MM.1S (cell line): Measurements from ENCODE around the gene FBXW2.

Source experiments
- DNase-seq: peaks from one replicate; pipeline ENCODE4 v3.0.0-alpha.2; 2015
- H2AFZ ChIP-seq: fragments of 300-600 bp; sonication (generic); 2 replicates; pipeline ENCODE4 v1.6.0; 2016; ENCODE audit warnings: antibody characterized with exemption, low read length
- H3F3A ChIP-seq: fragments of 300-600 bp; sonication (generic); 2 replicates; pipeline ENCODE4 v1.6.1; 2016; ENCODE audit warnings: mild to moderate bottlenecking, antibody characterized with exemption, low read length, moderate library complexity, mixed read lengths; ENCODE audit not compliant: insufficient read depth
- H3K27ac ChIP-seq: fragments of 300-600 bp; sonication (generic); 2 replicates; pipeline ENCODE4 v1.5.1; 2016; ENCODE audit warnings: mild to moderate bottlenecking, low read length
- H3K27me3 ChIP-seq: fragments of 300-600 bp; sonication (generic); replicated peaks from 2 replicates; pipeline ENCODE4 v1.6.0; 2016; ENCODE audit warnings: low read length; ENCODE audit not compliant: insufficient read depth
- H3K36me3 ChIP-seq: fragments of 300-600 bp; sonication (generic); replicated peaks from 2 replicates; pipeline ENCODE4 v1.6.1; 2016; ENCODE audit warnings: mild to moderate bottlenecking, low read length, mixed read lengths; ENCODE audit not compliant: insufficient read depth
- H3K4me1 ChIP-seq: fragments of 300-600 bp; sonication (generic); 2 replicates; pipeline ENCODE4 v1.6.1; 2016; ENCODE audit warnings: low read length, mixed read lengths
- H3K4me2 ChIP-seq: fragments of 300-600 bp; sonication (generic); 2 replicates; pipeline ENCODE4 v1.6.0; 2016; ENCODE audit warnings: low read depth, low read length
- H3K4me3 ChIP-seq: fragments of 300-600 bp; sonication (generic); 2 replicates; pipeline ENCODE4 v1.5.1; 2016; ENCODE audit warnings: low read length, mixed read lengths
- H3K79me2 ChIP-seq: fragments of 300-600 bp; sonication (generic); 2 replicates; pipeline ENCODE4 v1.6.1; 2016; ENCODE audit warnings: mixed run types, low read length, mixed read lengths
- H3K9ac ChIP-seq: fragments of 300-600 bp; sonication (generic); 2 replicates; pipeline ENCODE4 v1.6.1; 2016; ENCODE audit warnings: low read length, mixed read lengths
- H3K9me2 ChIP-seq: fragments of 300-600 bp; sonication (generic); replicated peaks from 2 replicates; pipeline ENCODE4 v1.6.1; 2016; ENCODE audit warnings: mild to moderate bottlenecking, low read length, mixed read lengths; ENCODE audit not compliant: insufficient read depth
- H3K9me3 ChIP-seq: fragments of 300-600 bp; sonication (generic); replicated peaks from 2 replicates; pipeline ENCODE4 v1.6.1; 2016; ENCODE audit warnings: mild to moderate bottlenecking, low read length, mixed read lengths; ENCODE audit not compliant: insufficient read depth
- H4K20me1 ChIP-seq: fragments of 300-600 bp; sonication (generic); 2 replicates; pipeline ENCODE4 v1.6.1; 2016; ENCODE audit warnings: mild to moderate bottlenecking, low read length, moderate library complexity, mixed read lengths; ENCODE audit not compliant: insufficient read depth
- CTCF ChIP-seq: fragments of 300-600 bp; sonication (generic); IDR thresholded peaks from 2 replicates; pipeline ENCODE4 v1.5.1; 2016; ENCODE audit warnings: antibody characterized with exemption, low read length, mixed read lengths
- EZH2 ChIP-seq: fragments of 300-600 bp; sonication (generic); optimal IDR thresholded peaks from 2 replicates; pipeline ENCODE3; 2017; ENCODE audit warnings: low read depth, mild to moderate bottlenecking, antibody characterized with exemption, low read length, mixed read lengths
- EZH2phosphoT487 ChIP-seq: fragments of 300-600 bp; sonication (generic); IDR thresholded peaks from 2 replicates; pipeline ENCODE4 v1.6.1; 2018; ENCODE audit warnings: antibody characterized with exemption, low read length

Gene FBXW2

GRCh38 chr9:120711354-120711753, 81.9 kb downstream of the FBXW2 start:
- TF ChIP-seq EZH2 (no peak), CTCF (peak; percentile 26)
- Histone ChIP-seq H3K9ac (no peak overlapping the region), H3K27me3 (no peaks in the 10 kb centered on the region), H4K20me1 (no peaks in the 10 kb centered on the region), H3K36me3 (no peaks in the 10 kb centered on the region), H3K4me2 (peak overlapping the region; percentile 50; the same call in 1 of the 2 replicates), H2AFZ (no peak overlapping the region), H3F3A (peaks cover 19% of the 10 kb centered on the region), H3K4me1 (peaks cover 27% of the 10 kb centered on the region), H3K4me3 (no peak overlapping the region), H3K79me2 (peaks cover 49% of the 10 kb centered on the region), H3K9me3 (no peaks in the 10 kb centered on the region), H3K27ac (no peak overlapping the region), H3K9me2 (no peaks in the 10 kb centered on the region)
- DNase-seq = peak; percentile 51

DNA sequence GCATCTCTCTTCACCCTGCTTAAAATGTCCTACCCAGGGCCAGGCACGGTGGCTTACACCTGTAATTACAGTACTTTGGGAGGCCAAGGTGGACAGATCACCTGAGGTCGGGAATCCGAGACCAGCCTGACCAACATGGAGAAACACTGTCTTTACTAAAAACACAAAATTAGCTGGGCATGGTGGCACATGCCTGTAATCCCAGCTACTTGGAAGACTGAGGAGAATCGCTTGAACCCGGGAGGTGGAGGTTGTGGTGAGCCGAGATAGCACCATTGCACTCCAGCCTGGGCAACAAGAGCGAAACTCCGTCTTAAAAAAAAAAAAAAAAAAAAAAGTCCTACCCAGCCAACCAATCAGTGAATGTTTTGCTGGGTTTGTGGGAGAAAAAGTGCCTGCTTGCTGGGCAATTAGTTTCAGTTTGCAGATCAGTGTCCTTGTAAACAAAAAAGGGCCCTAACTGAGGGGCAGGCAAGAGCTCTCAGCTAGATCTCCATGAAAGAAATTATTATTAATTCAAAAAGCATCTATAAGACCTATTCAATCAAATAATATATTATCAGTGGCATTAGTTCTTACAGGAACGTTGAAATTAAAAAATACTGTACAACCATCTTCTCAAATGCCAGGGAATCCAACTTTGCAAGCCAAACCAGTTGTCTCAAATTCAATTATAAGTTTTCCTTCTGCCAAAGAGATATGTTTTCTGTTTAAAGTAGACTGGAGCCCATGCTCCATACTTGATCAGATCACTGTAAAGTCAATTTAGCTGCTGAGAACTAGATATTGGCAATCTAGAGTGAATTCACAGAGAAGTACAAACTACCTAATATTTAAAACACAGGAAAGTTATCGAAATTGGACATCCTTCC, 82.9 kb downstream of the FBXW2 start:
- Histone ChIP-seq H4K20me1 (no peaks in the 10 kb centered on the region), H3F3A (peaks cover 19% of the 10 kb centered on the region), H3K36me3 (no peaks in the 10 kb centered on the region), H3K4me1 (peaks cover 27% of the 10 kb centered on the region), H3K9ac (0 out of 2 replicates have a peak overlapping the region, but pooled peaks have one; percentile 8), H2AFZ (no peak overlapping the region; the same call in 1 of the 2 replicates), H3K9me3 (no peaks in the 10 kb centered on the region), H3K9me2 (no peaks in the 10 kb centered on the region), H3K4me3 (peak overlapping the region; percentile 36), H3K27me3 (no peaks in the 10 kb centered on the region), H3K4me2 (peak overlapping the region; percentile 50), H3K79me2 (peaks cover 53% of the 10 kb centered on the region), H3K27ac (peak overlapping the region; percentile 40; the same call in 1 of the 2 replicates)
- peak; percentile 85 for DNase-seq
- no peak for TF ChIP-seq CTCF

DNA sequence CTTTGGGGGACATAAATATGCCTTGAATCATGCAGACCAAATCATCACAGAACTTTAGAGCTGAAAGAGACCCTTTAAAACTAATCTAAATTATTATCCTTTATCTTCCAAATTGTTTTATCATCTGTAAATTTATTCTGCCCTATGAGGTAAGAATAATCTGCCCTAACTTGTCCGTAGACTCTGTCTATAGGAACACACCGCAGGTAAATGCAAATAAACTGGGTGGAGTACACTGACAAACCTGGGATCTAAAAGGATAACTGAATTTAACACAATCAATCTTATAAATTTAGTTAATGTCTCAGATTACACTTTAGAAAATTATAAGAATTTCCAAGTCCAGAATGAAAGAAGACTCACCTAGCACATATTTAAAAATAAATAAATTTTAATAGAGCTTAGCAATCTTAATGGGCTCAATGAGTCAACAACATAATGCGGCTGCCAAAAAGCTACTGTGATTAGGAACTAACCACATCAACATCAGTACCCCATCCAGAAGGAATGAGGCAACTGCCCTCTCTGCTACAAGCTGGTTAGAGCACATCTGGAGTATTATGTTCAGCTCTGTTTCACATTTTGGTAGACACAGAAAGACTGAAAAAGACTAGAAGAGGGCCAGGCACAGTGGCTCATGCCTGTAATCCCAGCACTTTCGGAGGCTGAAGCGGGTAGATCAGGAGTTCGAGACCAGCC, 84.5 kb downstream of the FBXW2 start:
- no peak for DNase-seq
- Histone ChIP-seq H2AFZ (no peak overlapping the region), H3K9ac (no peak overlapping the region), H3K27me3 (no peaks in the 10 kb centered on the region), H3K36me3 (no peaks in the 10 kb centered on the region), H3K4me2 (no peak overlapping the region), H4K20me1 (no peaks in the 10 kb centered on the region), H3K9me3 (no peaks in the 10 kb centered on the region), H3K9me2 (no peaks in the 10 kb centered on the region), H3K79me2 (peaks cover 50% of the 10 kb centered on the region), H3K27ac (no peak overlapping the region), H3F3A (peaks cover 19% of the 10 kb centered on the region), H3K4me1 (peaks cover 22% of the 10 kb centered on the region), H3K4me3 (no peak overlapping the region)
- TF ChIP-seq EZH2 (no peak), CTCF (no peak), EZH2phosphoT487 (no peak)
